ENCODE data around the gene FAF2.

Gene FAF2

DNA sequence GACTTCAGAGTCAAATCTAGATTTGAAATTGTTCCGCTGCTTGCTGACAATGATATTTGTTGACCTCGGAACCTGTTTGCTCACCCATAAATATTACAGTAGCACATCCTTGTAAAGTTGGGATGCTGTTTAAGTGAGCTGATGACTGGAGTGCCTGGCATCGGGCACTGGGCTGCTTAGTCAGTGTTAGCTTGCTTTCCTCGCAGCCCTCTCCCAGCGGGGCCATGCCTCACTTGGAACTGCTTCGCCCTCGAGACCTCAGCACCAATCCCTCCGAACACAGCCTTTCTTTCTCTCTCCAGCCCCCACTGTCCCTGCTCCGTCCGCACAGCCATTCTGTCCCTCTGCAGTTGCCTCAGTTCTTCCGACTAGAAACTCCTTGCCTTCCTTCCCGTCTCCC is 65.6 kb downstream of the FAF2 start:
- H3K4me1 ChIP-seq, result no peaks in the 10 kb centered on the region
- no peak for DNase-seq
- no peaks in the 10 kb centered on the region for H3K27me3 ChIP-seq
- no peak overlapping the region for H3K4me3 ChIP-seq (ENCODE audit: low read depth, low read length)
- TF ChIP-seq, protein P1, sequence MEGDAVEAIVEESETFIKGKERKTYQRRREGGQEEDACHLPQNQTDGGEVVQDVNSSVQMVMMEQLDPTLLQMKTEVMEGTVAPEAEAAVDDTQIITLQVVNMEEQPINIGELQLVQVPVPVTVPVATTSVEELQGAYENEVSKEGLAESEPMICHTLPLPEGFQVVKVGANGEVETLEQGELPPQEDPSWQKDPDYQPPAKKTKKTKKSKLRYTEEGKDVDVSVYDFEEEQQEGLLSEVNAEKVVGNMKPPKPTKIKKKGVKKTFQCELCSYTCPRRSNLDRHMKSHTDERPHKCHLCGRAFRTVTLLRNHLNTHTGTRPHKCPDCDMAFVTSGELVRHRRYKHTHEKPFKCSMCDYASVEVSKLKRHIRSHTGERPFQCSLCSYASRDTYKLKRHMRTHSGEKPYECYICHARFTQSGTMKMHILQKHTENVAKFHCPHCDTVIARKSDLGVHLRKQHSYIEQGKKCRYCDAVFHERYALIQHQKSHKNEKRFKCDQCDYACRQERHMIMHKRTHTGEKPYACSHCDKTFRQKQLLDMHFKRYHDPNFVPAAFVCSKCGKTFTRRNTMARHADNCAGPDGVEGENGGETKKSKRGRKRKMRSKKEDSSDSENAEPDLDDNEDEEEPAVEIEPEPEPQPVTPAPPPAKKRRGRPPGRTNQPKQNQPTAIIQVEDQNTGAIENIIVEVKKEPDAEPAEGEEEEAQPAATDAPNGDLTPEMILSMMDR (IDR thresholded peaks at IDR 0.05; ENCODE audit: low read depth, low read length), result no peak
- H3K9me3 ChIP-seq, result no peaks in the 10 kb centered on the region
- peaks cover 9% of the 10 kb centered on the region; the same call in 1 of the 2 replicates for H3K36me3 ChIP-seq

DNA sequence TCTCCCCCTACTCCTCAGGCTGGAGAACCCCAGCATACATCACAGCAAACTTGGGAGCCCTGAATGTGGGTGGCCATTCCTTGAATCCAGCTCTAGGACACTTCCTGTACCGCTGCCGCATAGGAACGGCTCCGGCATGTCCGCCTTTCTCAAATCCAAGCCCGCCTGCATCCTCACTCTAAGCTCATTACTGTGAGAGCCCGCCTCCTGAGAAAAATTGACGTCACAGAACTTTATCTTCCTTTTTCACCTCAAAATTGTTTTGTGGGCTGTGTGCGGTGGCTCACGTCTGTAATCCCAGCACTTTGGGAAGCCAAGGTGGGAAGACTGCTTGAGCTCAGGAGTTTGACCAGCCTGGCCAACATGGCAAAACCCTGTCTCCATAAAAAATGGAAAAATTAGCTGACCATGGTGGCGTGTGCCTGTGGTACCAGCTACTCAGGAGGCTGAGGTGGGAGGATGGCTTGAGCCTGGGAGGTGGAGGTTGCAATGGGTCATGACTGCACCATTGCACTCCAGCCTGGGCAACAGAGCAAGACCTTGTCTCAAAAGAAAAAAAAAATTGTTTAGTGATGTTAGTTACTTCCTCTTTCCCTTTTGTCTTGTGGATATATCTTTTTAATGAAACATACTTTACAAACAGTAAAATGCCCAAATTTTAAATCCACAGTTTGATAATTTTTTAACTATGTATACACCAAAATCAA is 66.2 kb downstream of the FAF2 start:
- Histone ChIP-seq H3K4me3 (ENCODE audit: low read depth, low read length) (no peak overlapping the region), H3K9me3 (no peaks in the 10 kb centered on the region), H3K27me3 (no peaks in the 10 kb centered on the region), H3K4me1 (no peaks in the 10 kb centered on the region), H3K36me3 (peaks cover 6% of the 10 kb centered on the region; the same call in 1 of the 2 replicates)
- TF ChIP-seq, protein P1 (IDR thresholded peaks at IDR 0.05; ENCODE audit: low read depth, low read length), result no peak
- DNase-seq, result no peak

DNA sequence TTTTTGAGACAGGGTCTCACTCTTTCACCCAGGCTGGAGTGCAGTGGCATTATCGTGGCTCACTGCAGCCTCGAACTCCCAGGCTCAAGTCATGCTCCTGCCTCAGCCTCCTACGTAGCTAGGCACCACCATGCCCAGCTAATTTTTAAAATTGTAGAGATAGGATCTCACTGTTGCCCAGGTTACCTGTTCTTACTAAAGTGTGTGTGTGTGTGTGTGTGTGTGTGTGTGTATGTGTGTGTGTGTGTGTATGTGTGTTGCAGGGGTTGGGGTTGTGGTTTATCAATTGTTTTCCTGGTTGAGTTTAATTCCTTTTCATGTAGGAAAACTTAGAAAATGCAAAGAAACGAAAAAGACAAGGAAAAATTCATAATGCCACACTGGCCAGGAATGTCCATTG is 67.2 kb downstream of the FAF2 start:
- TF ChIP-seq, protein P1 (IDR thresholded peaks at IDR 0.05; ENCODE audit: low read depth, low read length), result no peak
- DNase-seq, result no peak
- Histone ChIP-seq H3K4me1 (no peaks in the 10 kb centered on the region), H3K4me3 (ENCODE audit: low read depth, low read length) (no peak overlapping the region), H3K36me3 (no peaks in the 10 kb centered on the region), H3K27me3 (no peaks in the 10 kb centered on the region), H3K9me3 (no peaks in the 10 kb centered on the region)

DNA sequence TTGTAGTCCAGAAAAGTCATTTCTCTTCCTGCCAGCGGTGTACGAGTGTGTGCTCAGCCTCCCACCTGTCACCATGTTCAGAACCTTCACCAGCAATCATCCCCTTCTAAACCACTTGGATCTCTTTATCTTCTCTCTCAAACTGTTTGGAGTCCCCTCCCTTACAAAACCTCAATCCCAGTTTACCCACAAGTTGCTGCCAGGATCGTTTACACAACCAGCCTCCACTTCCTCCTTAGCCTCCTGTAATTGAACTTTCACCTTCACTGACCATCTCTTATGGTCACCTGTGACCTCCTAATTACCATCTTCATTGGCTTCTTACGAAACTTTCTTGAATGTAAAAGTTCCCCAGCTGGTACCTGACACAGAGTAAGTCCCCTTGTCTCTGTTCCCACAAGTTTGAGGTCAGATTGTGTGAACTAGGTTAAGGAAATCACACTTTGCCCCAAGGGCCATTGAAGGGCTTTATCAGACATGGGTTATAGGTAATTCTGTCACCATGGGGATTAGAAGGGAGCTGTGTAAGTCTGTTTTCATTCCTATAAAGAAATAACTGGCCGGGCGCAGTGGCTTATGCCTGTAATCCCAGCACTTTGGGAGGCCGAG is 69.0 kb downstream of the FAF2 start:
- DNase-seq, result no peak
- Histone ChIP-seq H3K9me3 (no peaks in the 10 kb centered on the region), H3K4me1 (no peaks in the 10 kb centered on the region), H3K4me3 (ENCODE audit: low read depth, low read length) (no peak overlapping the region), H3K36me3 (no peaks in the 10 kb centered on the region), H3K27me3 (no peaks in the 10 kb centered on the region)
- TF ChIP-seq, protein P1 (IDR thresholded peaks at IDR 0.05; ENCODE audit: low read depth, low read length), result no peak

DNA sequence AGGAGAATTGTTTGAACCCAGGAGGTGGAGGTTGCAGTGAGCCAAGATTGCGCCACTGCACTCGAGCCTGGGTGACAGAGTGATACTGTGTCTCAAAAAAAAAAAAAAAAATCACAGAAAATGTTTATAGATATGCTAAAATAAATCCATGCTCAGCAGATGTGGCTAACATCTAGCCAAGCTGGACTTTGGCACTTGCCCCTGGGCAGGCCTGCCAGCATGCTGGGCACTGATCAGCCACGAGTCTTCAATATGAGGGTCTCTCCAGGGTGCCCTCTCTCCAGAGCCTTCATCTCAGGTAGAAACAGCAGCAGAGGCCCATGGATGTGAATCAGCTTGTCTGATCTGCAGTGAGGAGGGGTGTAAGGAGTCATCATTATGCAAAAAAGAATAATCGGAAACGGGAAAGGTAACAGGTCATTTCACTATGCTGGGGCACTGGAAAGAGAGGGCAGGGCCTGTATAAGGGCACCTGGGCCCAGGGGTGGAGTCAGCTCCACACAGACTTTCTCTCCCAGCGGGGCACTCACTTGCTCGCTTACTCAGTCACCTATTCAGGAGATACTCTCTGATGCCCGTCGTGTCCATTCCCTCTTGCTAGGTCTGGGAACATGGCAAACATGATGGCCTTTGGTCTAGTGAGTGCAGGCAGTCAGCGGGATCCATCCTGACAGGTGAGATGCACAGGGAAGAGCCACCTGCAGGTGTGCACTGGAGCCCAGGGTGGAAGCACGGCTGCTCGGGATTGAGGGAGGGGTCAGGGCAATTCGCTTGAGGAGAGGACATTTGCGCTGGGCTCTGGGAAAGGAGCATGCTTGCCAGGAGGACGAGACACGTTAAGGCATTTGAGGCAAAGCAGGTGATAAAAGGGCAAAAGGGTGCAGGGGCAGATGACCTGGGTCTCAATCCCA is 71.9 kb downstream of the FAF2 start:
- TF ChIP-seq, protein P1 (IDR thresholded peaks at IDR 0.05; ENCODE audit: low read depth, low read length), result no peak
- no peak overlapping the region for H3K4me3 ChIP-seq (ENCODE audit: low read depth, low read length)
- DNase-seq, result no peak
- no peaks in the 10 kb centered on the region for H3K4me1 ChIP-seq
- no peaks in the 10 kb centered on the region for H3K36me3 ChIP-seq
- no peaks in the 10 kb centered on the region for H3K27me3 ChIP-seq
- no peaks in the 10 kb centered on the region for H3K9me3 ChIP-seq

All from BE2C (cell line).